K562 (cell line): Measurements from ENCODE around the gene TAF1D. TPM values are rescaled to one million over a fixed set of nuclear protein-coding genes. Genes with fewer than 3 reads are reported as not detected.

Experiments
- CBX5 ChIP-seq: IDR thresholded peaks from 2 replicates; pipeline ENCODE4 v1.6.1; 2014; ENCODE audit warnings: low read depth, borderline replicate concordance
- ELF2 ChIP-seq: fragments of 250-450 bp; sonication (Bioruptor Pico); IDR thresholded peaks from 2 replicates; pipeline ENCODE4 v1.5.0; 2021; ENCODE audit warnings: mild to moderate bottlenecking
- HIVEP1 ChIP-seq: fragments of 250-450 bp; sonication (Bioruptor Pico); IDR thresholded peaks from 2 replicates; pipeline ENCODE4 v1.4.0; 2020; ENCODE audit warnings: mild to moderate bottlenecking
- HMG20A ChIP-seq: fragments of 450-650 bp; formaldehyde crosslinking; conservative IDR thresholded peaks from 2 replicates; pipeline ENCODE4 v1.4.0; 2020; ENCODE audit warnings: mild to moderate bottlenecking, mixed read lengths
- LEF1 ChIP-seq: fragments of 450-650 bp; IDR thresholded peaks from 2 replicates; pipeline ENCODE4 v1.6.1; 2016; ENCODE audit warnings: mild to moderate bottlenecking
- MTA2 ChIP-seq: fragments of 450-650 bp; IDR thresholded peaks from 2 replicates; pipeline ENCODE4 v1.6.1; 2016; ENCODE audit warnings: low read depth
- MXI1 ChIP-seq: IDR thresholded peaks from 2 replicates; pipeline ENCODE4 v1.6.1; 2011; ENCODE audit warnings: low read depth, mild to moderate bottlenecking, improper control_type of control experiment, low read length
- RBFOX2 ChIP-seq: fragments of 200-400 bp; formaldehyde crosslinking; IDR thresholded peaks from 2 replicates; pipeline ENCODE4 v1.6.1; 2017; ENCODE audit warnings: low read depth, mild to moderate bottlenecking, low read length, moderate library complexity
- RHOXF2B ChIP-seq: fragments of 250-450 bp; sonication (Bioruptor Pico); conservative IDR thresholded peaks from 2 replicates; pipeline ENCODE4 v1.5.1; 2021
- RUNX1 ChIP-seq: sonication (generic); IDR thresholded peaks from 2 replicates; pipeline ENCODE4 v1.6.1; 2016; ENCODE audit warnings: antibody characterized with exemption, low read depth
- SETDB1 ChIP-seq: IDR thresholded peaks from one replicate; pipeline ENCODE4 v1.6.1; 2012; ENCODE audit warnings: low read length, control low read depth, inconsistent platforms
- SREBF2 ChIP-seq: sonication (generic); formaldehyde crosslinking; IDR thresholded peaks from 2 replicates; pipeline ENCODE4 v1.4.0; 2020; ENCODE audit warnings: mild to moderate bottlenecking, missing genetic modification reagents
- ZBED1 ChIP-seq: IDR thresholded peaks from 2 replicates; pipeline ENCODE4 v1.6.1; 2014
- ZC3H4 ChIP-seq: sonication (generic); formaldehyde crosslinking; IDR thresholded peaks from 2 replicates; pipeline ENCODE4 v1.9.0; 2021; ENCODE audit warnings: missing genetic modification reagents, borderline replicate concordance
- ZNF143 ChIP-seq: sonication (generic); formaldehyde crosslinking; IDR thresholded peaks from 2 replicates; pipeline ENCODE4 v1.9.0; 2022; ENCODE audit warnings: mild to moderate bottlenecking, missing genetic modification reagents
- ZNF197 ChIP-seq: fragments of 200-800 bp; sonication (Bioruptor generic); IDR thresholded peaks from 2 replicates; pipeline ENCODE4 v1.6.1; 2016; ENCODE audit warnings: low read depth, missing genetic modification characterization, missing compliant biosample characterization
- ZNF41 ChIP-seq: fragments of 250-450 bp; sonication (Bioruptor Pico); conservative IDR thresholded peaks from 2 replicates; pipeline ENCODE4 v1.4.0; 2020; ENCODE audit warnings: mild to moderate bottlenecking
- ZNF766 ChIP-seq: fragments of 200-800 bp; sonication (Bioruptor generic); conservative IDR thresholded peaks from 2 replicates; pipeline ENCODE4 v1.6.1; 2016; ENCODE audit warnings: missing genetic modification characterization, missing compliant biosample characterization
- ZNF778 ChIP-seq: fragments of 450-650 bp; formaldehyde crosslinking; IDR thresholded peaks from 2 replicates; pipeline ENCODE4 v1.4.0; 2020; ENCODE audit warnings: mild to moderate bottlenecking, moderate library complexity
- polyA plus RNA-seq, 8 experiments: library from polyadenylated mRNA; depleted of rRNA in 4 of 8; stranded (reverse) in 5 of 8; unstranded in 3 of 8; fragments of >200 nt; fragmentation: Nextera tagmentation in 2 of 8; fragmentation: Illumina TruSeq in 1 of 8; extraction: Ambion mirVana in 2 of 8; extraction: Trizol in 1 of 8; gene quantifications; 2 replicates each; pipeline versions ENCODE4 v1.2.1 to v1.2.3, GENCODE V29; 2011 to 2014; ENCODE audit warnings: inconsistent platforms in 1 of 8, missing spikeins in 1 of 8
- total RNA-seq, 7 experiments: library from RNA; depleted of rRNA in 6 of 7; stranded (reverse); fragments of >200 nt in 6 of 7; fragmentation: Illumina TruSeq in 2 of 7; extraction: Trizol in 2 of 7; gene quantifications; 2 replicates each; pipeline versions ENCODE4 v1.2.1 to v1.2.3, GENCODE V29; 2011 to 2021; ENCODE audit warnings: low replicate concordance in 1 of 7
- TF ChIP-seq, protein P1 (sequence below): fragments of 250-450 bp; sonication (Bioruptor Pico); IDR thresholded peaks from 2 replicates; pipeline ENCODE4 v1.4.0; 2020; ENCODE audit warnings: borderline replicate concordance
- TF ChIP-seq, protein P2 (sequence below): fragments of 250-450 bp; sonication (Bioruptor Pico); IDR thresholded peaks from 2 replicates; pipeline ENCODE4 v1.5.1; 2021; ENCODE audit warnings: mild to moderate bottlenecking
- TF ChIP-seq, protein P3 (sequence below): fragments of 450-650 bp; formaldehyde crosslinking; IDR thresholded peaks from 2 replicates; pipeline ENCODE4 v1.4.0; 2020; ENCODE audit warnings: mild to moderate bottlenecking, moderate library complexity
- TF ChIP-seq, protein P4 (sequence below): fragments of 150-350 bp; conservative IDR thresholded peaks from 2 replicates; pipeline ENCODE4 v1.6.1; 2014; ENCODE audit warnings: low read length

Gene TAF1D
- total and polyA plus RNA-seq, 9 of the 15 experiments (the other 6 are each of a cell fraction or from before 2014, with no cell fraction given), result 122 to 347 (median 250) TPM

DNA sequence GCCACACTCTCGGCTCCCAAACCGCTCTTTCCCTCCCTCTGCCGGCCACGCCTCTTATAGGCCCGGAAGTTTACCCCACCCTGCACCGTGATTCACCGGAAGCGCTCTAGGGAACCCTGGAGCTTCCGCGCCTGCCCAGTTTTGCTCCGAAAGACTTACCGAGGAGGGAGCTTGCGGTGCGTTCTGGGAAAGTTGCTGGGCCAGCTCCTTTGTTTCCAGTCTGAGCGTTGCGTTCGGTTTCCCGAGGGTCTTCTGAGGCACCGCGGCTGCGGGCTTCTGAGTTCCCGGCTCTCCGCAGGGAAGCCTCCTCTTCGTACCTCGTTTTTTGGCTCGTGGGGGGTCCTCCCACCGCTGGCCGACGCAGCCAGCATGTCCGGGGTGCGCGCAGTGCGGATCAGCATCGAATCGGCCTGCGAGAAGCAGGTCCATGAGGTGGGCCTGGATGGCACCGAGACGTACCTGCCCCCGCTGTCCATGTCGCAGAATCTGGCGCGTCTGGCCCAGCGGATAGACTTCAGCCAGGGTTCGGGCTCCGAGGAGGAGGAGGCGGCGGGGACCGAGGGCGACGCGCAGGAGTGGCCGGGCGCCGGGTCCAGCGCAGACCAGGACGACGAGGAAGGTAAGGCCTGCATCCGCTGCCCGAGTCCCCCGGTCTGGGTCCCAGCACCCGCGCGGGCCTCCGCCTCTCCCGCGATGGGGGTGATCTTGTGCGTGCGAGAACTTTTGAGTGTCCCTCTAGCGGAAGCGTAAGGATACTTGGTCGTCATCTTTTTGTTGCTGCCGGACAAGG is 43.0 kb upstream of the TAF1D start, which contains the start of gene MED17 (continued):
- TF ChIP-seq, protein P1, sequence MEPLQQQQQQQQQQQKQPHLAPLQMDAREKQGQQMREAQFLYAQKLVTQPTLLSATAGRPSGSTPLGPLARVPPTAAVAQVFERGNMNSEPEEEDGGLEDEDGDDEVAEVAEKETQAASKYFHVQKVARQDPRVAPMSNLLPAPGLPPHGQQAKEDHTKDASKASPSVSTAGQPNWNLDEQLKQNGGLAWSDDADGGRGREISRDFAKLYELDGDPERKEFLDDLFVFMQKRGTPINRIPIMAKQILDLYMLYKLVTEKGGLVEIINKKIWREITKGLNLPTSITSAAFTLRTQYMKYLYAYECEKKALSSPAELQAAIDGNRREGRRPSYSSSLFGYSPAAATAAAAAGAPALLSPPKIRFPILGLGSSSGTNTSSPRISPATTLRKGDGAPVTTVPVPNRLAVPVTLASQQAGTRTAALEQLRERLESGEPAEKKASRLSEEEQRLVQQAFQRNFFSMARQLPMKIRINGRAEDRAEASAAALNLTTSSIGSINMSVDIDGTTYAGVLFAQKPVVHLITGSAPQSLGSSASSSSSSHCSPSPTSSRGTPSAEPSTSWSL (CRISPR knock-in tag), result no peak
- peak; percentile 66 for TF ChIP-seq ZNF143
- peak; percentile 58; the same call in 1 of the 2 replicates for TF ChIP-seq ZC3H4 (CRISPR knock-in tag)
- no peak for TF ChIP-seq SREBF2
- no peak for TF ChIP-seq CBX5
- TF ChIP-seq RUNX1, result no peak
- no peak for TF ChIP-seq RHOXF2B (CRISPR knock-in tag)
- TF ChIP-seq SETDB1, result no peak
- no peak for TF ChIP-seq MTA2
- TF ChIP-seq ELF2, result no peak
- TF ChIP-seq, protein P2, sequence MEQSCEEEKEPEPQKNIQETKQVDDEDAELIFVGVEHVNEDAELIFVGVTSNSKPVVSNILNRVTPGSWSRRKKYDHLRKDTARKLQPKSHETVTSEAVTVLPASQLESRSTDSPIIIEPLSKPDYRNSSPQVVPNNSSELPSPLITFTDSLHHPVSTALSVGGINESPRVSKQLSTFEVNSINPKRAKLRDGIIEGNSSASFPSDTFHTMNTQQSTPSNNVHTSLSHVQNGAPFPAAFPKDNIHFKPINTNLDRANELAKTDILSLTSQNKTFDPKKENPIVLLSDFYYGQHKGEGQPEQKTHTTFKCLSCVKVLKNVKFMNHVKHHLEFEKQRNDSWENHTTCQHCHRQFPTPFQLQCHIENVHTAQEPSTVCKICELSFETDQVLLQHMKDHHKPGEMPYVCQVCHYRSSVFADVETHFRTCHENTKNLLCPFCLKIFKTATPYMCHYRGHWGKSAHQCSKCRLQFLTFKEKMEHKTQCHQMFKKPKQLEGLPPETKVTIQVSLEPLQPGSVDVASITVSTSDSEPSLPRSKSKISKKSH (CRISPR knock-in tag), result no peak
- 0 out of 2 replicates have a peak, but pooled peaks have one; percentile 26 for TF ChIP-seq ZBED1
- peak; percentile 96 for TF ChIP-seq RBFOX2
- TF ChIP-seq ZNF197, result no peak
- TF ChIP-seq, protein P3, sequence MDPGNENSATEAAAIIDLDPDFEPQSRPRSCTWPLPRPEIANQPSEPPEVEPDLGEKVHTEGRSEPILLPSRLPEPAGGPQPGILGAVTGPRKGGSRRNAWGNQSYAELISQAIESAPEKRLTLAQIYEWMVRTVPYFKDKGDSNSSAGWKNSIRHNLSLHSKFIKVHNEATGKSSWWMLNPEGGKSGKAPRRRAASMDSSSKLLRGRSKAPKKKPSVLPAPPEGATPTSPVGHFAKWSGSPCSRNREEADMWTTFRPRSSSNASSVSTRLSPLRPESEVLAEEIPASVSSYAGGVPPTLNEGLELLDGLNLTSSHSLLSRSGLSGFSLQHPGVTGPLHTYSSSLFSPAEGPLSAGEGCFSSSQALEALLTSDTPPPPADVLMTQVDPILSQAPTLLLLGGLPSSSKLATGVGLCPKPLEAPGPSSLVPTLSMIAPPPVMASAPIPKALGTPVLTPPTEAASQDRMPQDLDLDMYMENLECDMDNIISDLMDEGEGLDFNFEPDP (CRISPR knock-in tag), result no peak
- no peak for TF ChIP-seq LEF1
- TF ChIP-seq ZNF766 (CRISPR knock-in tag), result no peak
- TF ChIP-seq, protein P4, sequence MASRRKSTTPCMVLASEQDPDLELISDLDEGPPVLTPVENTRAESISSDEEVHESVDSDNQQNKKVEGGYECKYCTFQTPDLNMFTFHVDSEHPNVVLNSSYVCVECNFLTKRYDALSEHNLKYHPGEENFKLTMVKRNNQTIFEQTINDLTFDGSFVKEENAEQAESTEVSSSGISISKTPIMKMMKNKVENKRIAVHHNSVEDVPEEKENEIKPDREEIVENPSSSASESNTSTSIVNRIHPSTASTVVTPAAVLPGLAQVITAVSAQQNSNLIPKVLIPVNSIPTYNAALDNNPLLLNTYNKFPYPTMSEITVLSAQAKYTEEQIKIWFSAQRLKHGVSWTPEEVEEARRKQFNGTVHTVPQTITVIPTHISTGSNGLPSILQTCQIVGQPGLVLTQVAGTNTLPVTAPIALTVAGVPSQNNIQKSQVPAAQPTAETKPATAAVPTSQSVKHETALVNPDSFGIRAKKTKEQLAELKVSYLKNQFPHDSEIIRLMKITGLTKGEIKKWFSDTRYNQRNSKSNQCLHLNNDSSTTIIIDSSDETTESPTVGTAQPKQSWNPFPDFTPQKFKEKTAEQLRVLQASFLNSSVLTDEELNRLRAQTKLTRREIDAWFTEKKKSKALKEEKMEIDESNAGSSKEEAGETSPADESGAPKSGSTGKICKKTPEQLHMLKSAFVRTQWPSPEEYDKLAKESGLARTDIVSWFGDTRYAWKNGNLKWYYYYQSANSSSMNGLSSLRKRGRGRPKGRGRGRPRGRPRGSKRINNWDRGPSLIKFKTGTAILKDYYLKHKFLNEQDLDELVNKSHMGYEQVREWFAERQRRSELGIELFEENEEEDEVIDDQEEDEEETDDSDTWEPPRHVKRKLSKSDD, result no peak
- no peak for TF ChIP-seq ZNF778 (CRISPR knock-in tag)
- TF ChIP-seq MXI1, result no peak
- TF ChIP-seq HIVEP1 (CRISPR knock-in tag), result no peak
- no peak for TF ChIP-seq ZNF41 (CRISPR knock-in tag)
- no peak for TF ChIP-seq HMG20A (CRISPR knock-in tag)
